SU-DHL-6 (cell line): ENCODE measurements around the gene IFNG-AS1.

ENCODE experiments used
- CTCF ChIP-seq: fragments of 200-600 bp; sonication (generic); IDR thresholded peaks from one replicate; pipeline ENCODE4 v1.5.1; 2017; ENCODE audit warnings: antibody characterized with exemption, mild to moderate bottlenecking, low read length, moderate library complexity; ENCODE audit not compliant: insufficient read depth, poor library complexity, severe bottlenecking
- EZH2phosphoT487 ChIP-seq: fragments of 200-600 bp; sonication (generic), shearing (Covaris generic); conservative IDR thresholded peaks from 2 replicates; pipeline ENCODE4 v1.6.1; 2018; ENCODE audit warnings: mild to moderate bottlenecking, antibody characterized with exemption, low read length, moderate library complexity, mixed read lengths

DNA sequence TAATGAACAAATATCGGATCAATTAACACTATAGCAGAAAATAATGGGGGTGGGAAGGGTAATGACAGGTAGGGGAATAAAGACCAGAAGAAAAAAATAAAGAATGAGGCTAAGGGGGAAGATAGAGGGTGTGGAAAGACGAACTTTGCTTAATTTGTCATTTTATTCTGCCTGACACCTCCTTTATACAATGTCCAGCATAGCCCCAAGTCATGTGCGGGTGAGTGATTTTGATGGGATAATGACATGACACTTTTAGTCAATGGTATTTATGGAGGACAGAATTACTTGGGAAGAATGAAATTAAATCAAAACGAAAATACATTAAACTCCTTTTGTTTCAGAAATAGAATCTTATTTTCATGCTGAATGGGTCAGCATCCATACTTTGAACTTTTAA is 20.5 kb upstream of the IFNG-AS1 start:
- TF ChIP-seq CTCF (no peak), EZH2phosphoT487 (no peak)
